Measurements from ENCODE around the gene CAPRIN1. TPM values are rescaled to one million over a fixed set of nuclear protein-coding genes. Genes with fewer than 3 reads are reported as not detected.

CAPRIN1 gene
- polyA plus RNA-seq, 3 donors: 50.4 to 81.5 (median 59.2) TPM

- intact Hi-C loops (cut with micrococcal nuclease): no loop called here
- Mint-ChIP-seq H3K4me1 (no peaks in the 10 kb centered on the region), H3K4me3 (no peak overlapping the region), H3K27me3 (ENCODE audit: low read depth in 3 of 3) (peaks cover 0 to 7% (median 6%) of the 10 kb centered on the region in 3 donors), H3K27ac (no peak overlapping the region), H3K9me3 (peaks cover 0 to 3% (median 0%) of the 10 kb centered on the region in 7 donors), H3K36me3 (no peaks in the 10 kb centered on the region)
- no peak for TF ChIP-seq CTCF (IDR thresholded peaks at IDR 0.05)
- Histone ChIP-seq H3K36me3 (replicated peaks in 1 of 2; ENCODE audit: control insufficient read depth in 1 of 2, insufficient read depth in 2 of 2, low read length in 2 of 2) (no peaks in the 10 kb centered on the region), H3K4me1 (ENCODE audit: control insufficient read depth in 1 of 2, insufficient read depth in 2 of 2, low read length in 2 of 2) (no peaks in the 10 kb centered on the region), H2AFZ (ENCODE audit: insufficient read depth, low read depth, low read length, poor library complexity, severe bottlenecking) (no peak overlapping the region), H3K27me3 (ENCODE audit: control insufficient read depth in 2 of 2, insufficient read depth in 2 of 2, low read length in 2 of 2) (no peaks in the 10 kb centered on the region), H3K9me3 (replicated peaks in 1 of 2; ENCODE audit: control insufficient read depth in 1 of 2, insufficient read depth in 1 of 2, low read length in 2 of 2) (no peaks in the 10 kb centered on the region), H3K79me2 (ENCODE audit: insufficient read depth, low read length) (no peaks in the 10 kb centered on the region), H4K20me1 (ENCODE audit: insufficient read depth, low read length) (no peaks in the 10 kb centered on the region), H3K4me3 (replicated peaks in 1 of 3; ENCODE audit: low read depth in 2 of 3, low read length in 3 of 3) (no peak overlapping the region), H3K9ac (ENCODE audit: insufficient read depth, low read length, poor library complexity, severe bottlenecking) (no peak overlapping the region), H3K4me2 (replicated peaks; ENCODE audit: extremely low read depth, low read length, poor library complexity, severe bottlenecking) (no peak overlapping the region), H3K27ac (ENCODE audit: low read depth in 1 of 2, low read length in 2 of 2) (no peak overlapping the region)
- 100% methylated on average over 1 of the region's 4 CpGs for WGBS (ENCODE audit: insufficient coverage)
- no peak for DNase-seq
Observed at GRCh38 chr11:34029176-34029575, 22.4 kb upstream of the CAPRIN1 start.

- no peak overlapping the region for H3K27ac ChIP-seq (ENCODE audit: low read depth in 1 of 2, low read length in 2 of 2)
- H3K27me3 ChIP-seq (ENCODE audit: control insufficient read depth in 2 of 2, insufficient read depth in 2 of 2, low read length in 2 of 2): no peaks in the 10 kb centered on the region
- no peak overlapping the region for H2AFZ ChIP-seq (ENCODE audit: insufficient read depth, low read depth, low read length, poor library complexity, severe bottlenecking)
- H4K20me1 ChIP-seq (ENCODE audit: insufficient read depth, low read length): no peaks in the 10 kb centered on the region
- no peaks in the 10 kb centered on the region for H3K4me1 ChIP-seq (ENCODE audit: control insufficient read depth in 1 of 2, insufficient read depth in 2 of 2, low read length in 2 of 2)
- H3K4me3 ChIP-seq (replicated peaks in 1 of 3; ENCODE audit: low read depth in 2 of 3, low read length in 3 of 3): no peak overlapping the region
- H3K79me2 ChIP-seq (ENCODE audit: insufficient read depth, low read length): no peaks in the 10 kb centered on the region
- TF ChIP-seq CTCF (IDR thresholded peaks at IDR 0.05): no peak
- H3K36me3 ChIP-seq (replicated peaks in 1 of 2; ENCODE audit: control insufficient read depth in 1 of 2, insufficient read depth in 2 of 2, low read length in 2 of 2): no peaks in the 10 kb centered on the region
- peaks cover 0 to 8% (median 6%) of the 10 kb centered on the region in 3 donors for H3K27me3 Mint-ChIP-seq (ENCODE audit: low read depth in 3 of 3)
- no peaks in the 10 kb centered on the region for H3K4me1 Mint-ChIP-seq
- peaks cover 0 to 3% (median 0%) of the 10 kb centered on the region in 7 donors for H3K9me3 Mint-ChIP-seq
- intact Hi-C loops (cut with micrococcal nuclease): no loop called here
- H3K4me2 ChIP-seq (replicated peaks; ENCODE audit: extremely low read depth, low read length, poor library complexity, severe bottlenecking): no peak overlapping the region
- no peak for DNase-seq
- no peak overlapping the region for H3K4me3 Mint-ChIP-seq
- no peaks in the 10 kb centered on the region for H3K36me3 Mint-ChIP-seq
- no peaks in the 10 kb centered on the region for H3K9me3 ChIP-seq (replicated peaks in 1 of 2; ENCODE audit: control insufficient read depth in 1 of 2, insufficient read depth in 1 of 2, low read length in 2 of 2)
- no CpG with 5 or more reads among the region's 1 CpG for WGBS (ENCODE audit: insufficient coverage)
- no peak overlapping the region for H3K9ac ChIP-seq (ENCODE audit: insufficient read depth, low read length, poor library complexity, severe bottlenecking)
- H3K27ac Mint-ChIP-seq: no peak overlapping the region
Observed at GRCh38 chr11:34030382-34030781, 21.1 kb upstream of the CAPRIN1 start.
